ENCODE results near the gene WFDC10A. TPM values are rescaled to one million over a fixed set of nuclear protein-coding genes. Genes with fewer than 3 reads are reported as not detected.

The WFDC10A gene
- not detected for total RNA-seq

GRCh38 chr20:45629496-45630100 lies at the start of gene WFDC10A:
WFDC10A (plus strand) TSS chr20:45629739; CDS start chr20:45629814, 75 bp downstream.

GRCh38 chr20:45631184-45631583 lies 1.6 kb downstream of the WFDC10A start, which contains the start of gene WFDC9:
WFDC9 (minus strand) TSS chr20:45631284; CDS start chr20:45610181, 21,103 bp downstream.

DNA sequence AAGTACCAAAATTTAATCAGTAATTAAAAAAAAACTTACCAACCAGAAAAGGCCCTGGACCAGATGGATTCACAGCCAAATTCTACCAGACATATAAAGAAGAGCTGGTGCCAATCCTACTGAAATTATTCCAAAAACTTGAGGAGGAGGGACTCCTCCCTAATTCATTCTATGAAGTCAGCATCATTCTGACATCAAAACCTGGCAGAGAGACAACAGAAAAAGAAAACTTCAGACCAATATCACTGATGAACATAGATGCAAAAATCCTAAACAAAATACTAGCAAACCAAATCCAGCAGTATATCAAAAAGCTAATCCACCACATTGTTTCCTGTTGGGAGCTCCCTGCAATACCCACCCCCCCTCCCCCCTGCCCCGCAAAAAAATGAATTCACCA lies 40.6 kb downstream of the WFDC10A start, which contains the start of gene WFDC11:
Gene WFDC11 (minus strand): TSS at position 101 of the 400 bp plus-strand sequence. CDS start 19,639 bp downstream, outside the sequence.

Other genes starting within 250 kb of the WFDC10A start
- 15.9 TPM for gene DBNDD2, start 221.4 kb upstream of the WFDC10A start, total RNA-seq
- gene PIGT, start 213.6 kb upstream of the WFDC10A start, total RNA-seq, result 25.8 TPM
- 9.0 TPM for gene WFDC2, start 160.0 kb upstream of the WFDC10A start, total RNA-seq
- gene SPINT3, start 114.1 kb upstream of the WFDC10A start, total RNA-seq, result not detected
- gene WFDC6, start 90.3 kb upstream of the WFDC10A start, total RNA-seq, result not detected
- gene EPPIN, start 82.3 kb upstream of the WFDC10A start, total RNA-seq, result not detected
- gene WFDC8, start 50.5 kb upstream of the WFDC10A start, total RNA-seq, result not detected
- not detected for gene WFDC9, start 1.5 kb downstream of the WFDC10A start, total RNA-seq
- not detected for gene WFDC11, start 40.5 kb downstream of the WFDC10A start, total RNA-seq
- gene WFDC13, start 72.3 kb downstream of the WFDC10A start, total RNA-seq, result not detected
- gene WFDC10B, start 75.3 kb downstream of the WFDC10A start, total RNA-seq, result not detected
- not detected for gene SPINT4, start 92.6 kb downstream of the WFDC10A start, total RNA-seq
- 0.69 TPM for gene WFDC3, start 162.1 kb downstream of the WFDC10A start, total RNA-seq
- gene DNTTIP1, start 162.2 kb downstream of the WFDC10A start, total RNA-seq, result 12.5 TPM
- gene UBE2C, start 182.9 kb downstream of the WFDC10A start, total RNA-seq, result 7.6 TPM
- not detected for gene TNNC2, start 197.6 kb downstream of the WFDC10A start, total RNA-seq
- gene SNX21, start 204.1 kb downstream of the WFDC10A start, total RNA-seq, result 21.0 TPM
- 40.4 TPM for gene ACOT8, start 227.7 kb downstream of the WFDC10A start, total RNA-seq
- 13.8 TPM for gene ZSWIM3, start 227.9 kb downstream of the WFDC10A start, total RNA-seq

All from diencephalon (tissue), 1 donor.